LHCN-M2 (cell line): Measurements from ENCODE around the gene MESP1. TPM values are rescaled to one million over a fixed set of nuclear protein-coding genes. Genes with fewer than 3 reads are reported as not detected.

ENCODE experiments used
- DNase-seq: peaks from one replicate; pipeline ENCODE4 v3.0.0-alpha.2; 2012; ENCODE audit warnings: low read depth
- total RNA-seq: library from RNA; depleted of rRNA; stranded (reverse); fragments of >200 nt; gene quantifications from 2 replicates; pipeline ENCODE4 v1.2.3, GENCODE V29; 2014; rRNA removed

The MESP1 gene
- total RNA-seq, 1 experiment from 2014 or later = 0.17 TPM

DNA sequence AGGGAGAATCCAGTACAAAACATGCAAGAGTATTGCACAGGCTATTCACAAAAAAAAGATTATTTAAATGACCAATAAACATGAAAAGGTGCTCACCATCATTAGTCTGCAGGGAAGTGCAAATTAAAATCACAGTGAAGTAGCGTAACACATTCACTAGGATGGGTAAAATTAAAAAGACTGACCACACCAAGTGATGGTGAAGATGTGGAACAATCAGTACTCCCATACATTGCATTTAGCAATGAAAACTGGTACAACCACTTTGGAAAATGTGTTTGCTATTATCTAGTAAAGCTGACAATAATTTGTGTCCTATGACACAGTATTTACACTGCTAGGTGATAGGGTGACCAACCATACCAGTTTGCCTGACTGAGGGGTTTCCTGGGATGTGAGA, 26.4 kb downstream of the MESP1 start:
- DNase-seq = no peak

DNA sequence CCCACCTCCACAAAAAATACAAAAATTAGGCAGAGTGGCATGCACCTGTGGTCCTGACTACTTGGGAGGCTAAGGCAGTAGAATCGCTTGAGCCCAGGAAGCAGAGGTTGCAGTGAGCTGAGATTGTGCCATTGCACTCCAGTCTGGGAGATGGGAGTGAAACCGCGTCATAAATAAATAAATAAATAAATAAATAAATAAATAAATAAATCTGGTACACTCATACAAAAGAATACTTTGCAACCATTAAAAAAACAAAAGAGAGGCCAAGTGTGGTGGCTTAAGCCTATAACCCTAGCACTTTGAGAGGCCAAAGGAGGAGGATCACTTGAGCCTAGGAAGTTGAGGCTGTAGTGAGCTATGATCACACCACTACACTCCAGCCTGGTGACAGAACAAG, 28.0 kb downstream of the MESP1 start:
- DNase-seq = no peak

DNA sequence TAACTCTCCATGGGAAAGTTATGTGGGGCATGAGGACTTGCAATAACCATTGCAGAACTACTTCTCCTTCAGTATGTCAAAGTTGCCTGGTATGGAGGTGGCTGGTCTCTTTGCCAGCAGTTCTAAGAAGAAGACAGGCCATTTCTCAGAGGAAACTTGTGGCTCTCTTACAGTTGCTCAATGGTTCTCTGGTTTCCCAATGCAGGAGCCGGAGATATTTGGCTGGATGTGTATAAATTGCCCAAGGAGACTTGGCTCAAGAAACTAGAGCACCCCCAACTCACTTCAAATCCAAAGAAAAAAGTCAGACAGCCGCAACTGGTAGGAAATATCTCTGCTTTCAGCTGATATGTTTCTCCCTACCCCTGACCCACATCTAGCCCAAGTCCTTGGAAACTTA, 36.3 kb downstream of the MESP1 start:
- DNase-seq = no peak

DNA sequence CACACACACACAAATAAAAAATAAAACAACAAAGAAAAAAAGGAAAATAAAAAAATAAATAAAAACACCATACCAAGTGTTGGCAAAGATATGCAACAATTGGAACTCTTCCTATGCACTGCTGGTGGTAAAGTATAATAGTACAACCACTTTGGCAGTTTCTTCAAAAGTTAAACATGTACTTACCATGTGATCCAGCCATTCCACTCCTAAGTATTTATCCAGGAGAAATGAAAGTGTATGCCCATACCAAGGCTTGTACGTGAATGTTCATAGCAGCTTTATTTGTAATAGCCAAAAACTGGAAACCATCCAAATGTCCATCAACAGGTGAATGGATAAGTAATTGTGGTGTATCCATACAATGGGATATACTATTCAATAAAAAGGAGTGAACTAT, 43.5 kb downstream of the MESP1 start:
- no peak for DNase-seq

DNA sequence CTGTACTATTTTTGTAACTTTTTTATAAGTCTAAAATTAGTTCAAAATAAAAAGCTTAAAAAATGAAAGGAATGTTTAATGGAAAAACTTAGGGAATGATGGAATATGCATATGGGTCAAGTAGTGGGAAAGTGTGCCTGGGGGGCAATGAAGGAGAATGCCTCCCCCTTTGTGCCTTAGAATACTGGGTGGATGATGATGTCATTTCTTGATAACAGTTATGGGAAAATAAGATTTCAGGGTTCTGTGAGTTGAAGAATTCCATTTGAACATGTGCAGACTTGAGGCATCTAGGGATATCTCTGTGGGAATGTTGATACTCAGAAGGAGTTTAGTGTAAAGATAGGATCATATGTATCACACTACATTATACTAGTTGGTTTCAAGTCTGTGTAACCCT, 46.6 kb downstream of the MESP1 start:
- DNase-seq = no peak

Other genes starting within 250 kb of the MESP1 start
- 8.0 and 9.9 TPM in 2 replicates for gene TICRR, start 175.8 kb downstream of the MESP1 start, total RNA-seq
- 11.1 and 14.1 TPM in 2 replicates for gene KIF7, start 95.8 kb downstream of the MESP1 start, total RNA-seq
- gene PLIN1, start 71.9 kb downstream of the MESP1 start, total RNA-seq = 0.06 TPM in 1 of 2 replicates, not detected in the other
- gene PEX11A, start 60.5 kb downstream of the MESP1 start, total RNA-seq = 3.5 and 6.0 TPM in 2 replicates
- not detected in 2 replicates for gene WDR93, start 60.4 kb downstream of the MESP1 start, total RNA-seq
- gene MESP2, start 25.1 kb upstream of the MESP1 start, total RNA-seq = 0.06 and 0.45 TPM in 2 replicates
- gene ANPEP, start 63.6 kb upstream of the MESP1 start, total RNA-seq = 61.8 and 73.4 TPM in 2 replicates
- gene AP3S2, start 142.7 kb upstream of the MESP1 start, total RNA-seq = 56.6 and 65.7 TPM in 2 replicates
- 10.9 and 14.3 TPM in 2 replicates for gene ARPIN, start 161.7 kb upstream of the MESP1 start, total RNA-seq